C4-2B (cell line): ENCODE results near the gene STAT5B.

ENCODE experiments used
- H3K27ac ChIP-seq: fragments of 450-650 bp; 2 replicates; pipeline ENCODE4 v1.5.1; 2017
- ZFX ChIP-seq: fragments of 450-650 bp; IDR thresholded peaks from 2 replicates; pipeline ENCODE4 v1.6.1; 2017
- TF ChIP-seq, protein P1 (sequence below): fragments of 450-650 bp; conservative IDR thresholded peaks from 2 replicates; pipeline ENCODE4 v1.5.1; 2017; ENCODE audit warnings: mild to moderate bottlenecking

The STAT5B gene

DNA sequence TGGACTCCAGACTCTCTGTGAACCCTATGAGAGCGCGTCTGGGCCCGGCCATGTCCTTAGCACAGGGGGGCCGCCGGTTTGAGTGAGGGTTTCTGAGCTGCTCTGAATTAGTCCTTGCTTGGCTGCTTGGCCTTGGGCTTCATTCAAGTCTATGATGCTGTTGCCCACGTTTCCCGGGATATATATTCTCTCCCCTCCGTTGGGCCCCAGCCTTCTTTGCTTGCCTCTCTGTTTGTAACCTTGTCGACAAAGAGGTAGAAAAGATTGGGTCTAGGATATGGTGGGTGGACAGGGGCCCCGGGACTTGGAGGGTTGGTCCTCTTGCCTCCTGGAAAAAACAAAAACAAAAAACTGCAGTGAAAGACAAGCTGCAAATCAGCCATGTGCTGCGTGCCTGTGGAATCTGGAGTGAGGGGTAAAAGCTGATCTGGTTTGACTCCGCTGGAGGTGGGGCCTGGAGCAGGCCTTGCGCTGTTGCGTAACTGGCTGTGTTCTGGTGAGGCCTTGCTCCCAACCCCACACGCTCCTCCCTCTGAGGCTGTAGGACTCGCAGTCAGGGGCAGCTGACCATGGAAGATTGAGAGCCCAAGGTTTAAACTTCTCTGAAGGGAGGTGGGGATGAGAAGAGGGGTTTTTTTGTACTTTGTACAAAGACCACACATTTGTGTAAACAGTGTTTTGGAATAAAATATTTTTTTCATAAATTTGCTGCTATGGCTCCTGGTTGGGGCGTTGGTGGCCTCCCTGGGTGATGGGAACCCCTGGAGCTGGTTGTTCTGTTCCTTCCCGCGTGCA is 35.2 kb upstream of the STAT5B start:
- no peak overlapping the region for H3K27ac ChIP-seq
- TF ChIP-seq, protein P1, sequence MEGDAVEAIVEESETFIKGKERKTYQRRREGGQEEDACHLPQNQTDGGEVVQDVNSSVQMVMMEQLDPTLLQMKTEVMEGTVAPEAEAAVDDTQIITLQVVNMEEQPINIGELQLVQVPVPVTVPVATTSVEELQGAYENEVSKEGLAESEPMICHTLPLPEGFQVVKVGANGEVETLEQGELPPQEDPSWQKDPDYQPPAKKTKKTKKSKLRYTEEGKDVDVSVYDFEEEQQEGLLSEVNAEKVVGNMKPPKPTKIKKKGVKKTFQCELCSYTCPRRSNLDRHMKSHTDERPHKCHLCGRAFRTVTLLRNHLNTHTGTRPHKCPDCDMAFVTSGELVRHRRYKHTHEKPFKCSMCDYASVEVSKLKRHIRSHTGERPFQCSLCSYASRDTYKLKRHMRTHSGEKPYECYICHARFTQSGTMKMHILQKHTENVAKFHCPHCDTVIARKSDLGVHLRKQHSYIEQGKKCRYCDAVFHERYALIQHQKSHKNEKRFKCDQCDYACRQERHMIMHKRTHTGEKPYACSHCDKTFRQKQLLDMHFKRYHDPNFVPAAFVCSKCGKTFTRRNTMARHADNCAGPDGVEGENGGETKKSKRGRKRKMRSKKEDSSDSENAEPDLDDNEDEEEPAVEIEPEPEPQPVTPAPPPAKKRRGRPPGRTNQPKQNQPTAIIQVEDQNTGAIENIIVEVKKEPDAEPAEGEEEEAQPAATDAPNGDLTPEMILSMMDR, result no peak
- no peak for TF ChIP-seq ZFX

DNA sequence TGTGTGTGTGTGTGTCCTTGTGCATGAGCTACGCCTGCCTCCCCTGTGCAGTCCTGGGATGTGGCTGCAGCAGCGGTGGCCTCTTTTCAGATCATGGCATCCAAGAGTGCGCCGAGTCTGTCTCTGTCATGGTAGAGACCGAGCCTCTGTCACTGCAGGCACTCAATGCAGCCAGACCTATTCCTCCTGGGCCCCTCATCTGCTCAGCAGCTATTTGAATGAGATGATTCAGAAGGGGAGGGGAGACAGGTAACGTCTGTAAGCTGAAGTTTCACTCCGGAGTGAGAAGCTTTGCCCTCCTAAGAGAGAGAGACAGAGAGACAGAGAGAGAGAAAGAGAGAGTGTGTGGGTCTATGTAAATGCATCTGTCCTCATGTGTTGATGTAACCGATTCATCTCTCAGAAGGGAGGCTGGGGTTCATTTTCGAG is 34.6 kb upstream of the STAT5B start:
- H3K27ac ChIP-seq, result no peak overlapping the region
- TF ChIP-seq ZFX, result no peak
- TF ChIP-seq, protein P1, result no peak

DNA sequence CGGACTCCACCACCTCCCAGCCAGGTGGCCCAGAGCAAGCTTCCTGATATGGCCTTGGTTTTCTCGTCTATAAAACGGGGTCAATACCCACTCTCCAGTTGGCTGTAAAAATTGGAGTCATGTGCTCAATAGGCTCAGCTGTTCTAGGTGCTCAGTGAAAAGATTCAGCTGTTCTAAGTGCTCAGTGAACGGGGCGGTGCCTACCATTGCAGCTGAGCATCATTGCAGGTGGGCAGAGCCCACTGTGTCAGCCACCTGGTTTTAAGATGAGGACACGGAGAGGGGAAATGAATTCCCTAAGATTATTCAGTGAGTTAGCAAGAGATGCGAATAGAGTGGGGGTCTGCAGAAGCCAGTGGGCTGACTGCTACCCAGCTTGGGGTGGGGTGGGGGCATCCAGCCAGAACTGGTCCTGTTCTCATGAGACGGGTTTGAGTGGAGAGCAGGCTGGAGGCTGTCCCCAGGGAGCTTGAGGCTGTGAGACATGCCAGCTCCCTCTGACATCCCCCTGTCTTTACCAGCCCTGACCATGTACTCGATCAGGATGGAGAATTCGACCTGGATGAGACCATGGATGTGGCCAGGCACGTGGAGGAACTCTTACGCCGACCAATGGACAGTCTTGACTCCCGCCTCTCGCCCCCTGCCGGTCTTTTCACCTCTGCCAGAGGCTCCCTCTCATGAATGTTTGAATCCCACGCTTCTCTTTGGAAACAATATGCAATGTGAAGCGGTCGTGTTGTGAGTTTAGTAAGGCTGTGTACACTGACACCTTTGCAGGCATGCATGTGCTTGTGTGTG is 34.0 kb upstream of the STAT5B start:
- no peak overlapping the region for H3K27ac ChIP-seq
- no peak for TF ChIP-seq ZFX
- TF ChIP-seq, protein P1, result no peak

DNA sequence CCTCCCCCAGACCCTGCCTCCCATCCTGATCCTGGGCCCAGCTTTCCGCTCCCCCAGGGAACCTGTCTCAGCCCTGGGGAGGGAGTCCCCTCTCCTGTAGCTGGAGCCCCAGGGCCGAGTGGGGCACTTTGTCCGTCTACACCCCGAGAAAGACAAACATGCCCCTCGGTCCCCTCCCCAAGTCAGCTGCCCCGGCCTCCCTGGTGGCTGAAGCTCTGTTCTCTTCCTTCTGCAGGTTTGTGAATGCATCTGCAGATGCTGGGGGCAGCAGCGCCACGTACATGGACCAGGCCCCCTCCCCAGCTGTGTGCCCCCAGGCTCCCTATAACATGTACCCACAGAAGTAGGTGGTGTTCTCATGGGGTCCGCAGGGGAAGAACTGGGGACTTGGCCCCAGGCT is 33.0 kb upstream of the STAT5B start:
- TF ChIP-seq ZFX, result no peak
- TF ChIP-seq, protein P1, result no peak

DNA sequence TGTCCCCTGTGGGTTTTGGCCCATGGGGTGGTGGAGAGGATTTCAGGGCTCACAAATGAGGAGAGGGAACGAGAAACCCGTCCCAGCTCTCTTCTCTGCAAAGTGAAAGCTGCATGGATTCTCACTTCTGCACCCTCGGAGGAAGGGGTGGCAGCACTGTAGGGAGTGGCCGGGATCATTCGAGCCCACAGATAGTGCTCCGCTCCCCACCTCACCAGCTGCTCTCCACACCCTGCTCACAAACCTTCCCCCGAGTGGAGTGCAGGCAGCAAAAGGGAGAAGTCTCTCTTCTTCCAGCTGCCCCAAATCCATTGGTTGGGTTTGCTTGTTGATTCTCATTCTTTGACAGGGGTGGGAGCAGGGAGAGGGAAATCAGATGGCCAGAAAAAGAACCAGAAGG is 32.3 kb upstream of the STAT5B start:
- no peak overlapping the region for H3K27ac ChIP-seq
- no peak for TF ChIP-seq ZFX
- TF ChIP-seq, protein P1, result no peak

More for the DNA sequence above, 33.0 kb upstream of the STAT5B start:
- no peak overlapping the region for H3K27ac ChIP-seq

DNA sequence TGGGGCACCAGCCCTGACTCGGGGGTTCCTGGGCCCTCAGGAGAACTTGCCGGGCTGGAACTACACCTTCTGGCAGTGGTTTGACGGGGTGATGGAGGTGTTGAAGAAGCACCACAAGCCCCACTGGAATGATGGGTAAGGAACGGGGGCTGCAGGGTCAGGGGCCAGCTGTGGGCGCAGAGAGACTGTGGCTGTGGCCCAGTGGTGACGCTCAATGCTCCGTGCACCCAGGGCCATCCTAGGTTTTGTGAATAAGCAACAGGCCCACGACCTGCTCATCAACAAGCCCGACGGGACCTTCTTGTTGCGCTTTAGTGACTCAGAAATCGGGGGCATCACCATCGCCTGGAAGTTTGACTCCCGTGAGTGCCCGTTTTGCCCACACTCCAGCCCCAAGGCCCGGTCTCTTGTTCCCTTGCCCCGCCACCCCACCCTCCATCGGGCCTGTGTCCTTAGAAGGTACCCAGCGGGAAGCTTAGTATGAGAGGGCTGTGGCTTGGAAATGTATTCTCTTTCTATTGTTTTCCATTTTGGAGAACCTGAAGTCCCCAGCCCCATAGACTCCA is 31.3 kb upstream of the STAT5B start:
- TF ChIP-seq, protein P1, result no peak
- TF ChIP-seq ZFX, result no peak
- H3K27ac ChIP-seq, result no peak overlapping the region

DNA sequence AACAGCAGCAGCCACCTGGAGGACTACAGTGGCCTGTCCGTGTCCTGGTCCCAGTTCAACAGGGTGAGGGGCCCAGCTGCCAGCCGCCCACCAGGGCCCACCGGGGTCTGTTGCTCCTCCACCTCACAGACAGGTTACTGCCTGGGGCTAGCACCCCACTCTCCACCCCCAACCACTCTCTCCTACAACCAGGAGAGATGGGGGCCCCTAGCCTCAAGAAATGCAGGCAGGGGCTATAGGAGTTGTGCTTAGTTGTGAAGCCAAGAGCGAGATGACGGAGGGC is 30.1 kb upstream of the STAT5B start:
- TF ChIP-seq, protein P1, result no peak
- TF ChIP-seq ZFX, result no peak
- H3K27ac ChIP-seq, result no peak overlapping the region
